Dendritic cell treated with granulocyte-macrophage colony-stimulating factor and Interleukin-4, amounts not matched to agents 40 ng/mL and 50 ng/mL, for 4 days (primary cell): Measurements from ENCODE around the gene RTRAF.

Experiments used
- H3K27ac Mint-ChIP-seq: one replicate; pipeline ENCODE4 v1.8.0; 2022; ENCODE audit warnings: mild to moderate bottlenecking, mixed read lengths
- H3K27me3 Mint-ChIP-seq: one replicate; pipeline ENCODE4 v1.8.0; 2022; ENCODE audit warnings: mild to moderate bottlenecking, mixed read lengths
- H3K36me3 Mint-ChIP-seq: one replicate; pipeline ENCODE4 v1.8.0; 2022; ENCODE audit warnings: low read depth, mixed read lengths
- H3K4me1 Mint-ChIP-seq: one replicate; pipeline ENCODE4 v1.8.0; 2022; ENCODE audit warnings: low read depth, mixed read lengths
- H3K4me3 Mint-ChIP-seq: one replicate; pipeline ENCODE4 v1.8.0; 2022; ENCODE audit warnings: mild to moderate bottlenecking, moderate library complexity, mixed read lengths
- H3K9me3 Mint-ChIP-seq: one replicate; pipeline ENCODE4 v1.8.0; 2022; ENCODE audit warnings: mixed read lengths
- intact Hi-C: fragments of 100-400 bp; cut with micrococcal nuclease; formaldehyde crosslinking; loops from one replicate; pipeline ENCODE4 v1.15.0; 2022

The RTRAF gene

DNA sequence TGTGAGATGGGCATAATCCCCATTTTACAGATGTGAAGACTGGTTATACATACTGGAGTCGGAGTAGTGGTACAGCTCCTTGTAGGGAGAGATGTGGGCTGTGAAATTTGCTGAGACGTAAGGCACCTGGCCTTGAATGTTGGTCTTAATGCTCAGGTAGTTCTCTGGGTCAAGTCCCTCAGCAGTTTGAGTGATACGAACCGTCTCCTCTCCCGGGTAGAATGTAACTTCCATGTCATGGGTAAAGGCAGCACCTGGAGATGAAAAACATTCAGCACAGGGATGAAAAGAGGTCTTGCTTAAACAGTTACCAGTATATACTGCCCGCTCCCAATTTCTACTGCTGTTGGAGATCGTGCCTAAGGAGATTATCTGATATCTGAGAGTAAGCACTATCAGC, 51.3 kb downstream of the RTRAF start:
- Mint-ChIP-seq H3K9me3 (peaks cover 8% of the 10 kb centered on the region), H3K36me3 (no peaks in the 10 kb centered on the region), H3K27me3 (peaks cover 5% of the 10 kb centered on the region), H3K27ac (no peak overlapping the region), H3K4me3 (no peak overlapping the region), H3K4me1 (no peaks in the 10 kb centered on the region)
- intact Hi-C loops: no loop called here

DNA sequence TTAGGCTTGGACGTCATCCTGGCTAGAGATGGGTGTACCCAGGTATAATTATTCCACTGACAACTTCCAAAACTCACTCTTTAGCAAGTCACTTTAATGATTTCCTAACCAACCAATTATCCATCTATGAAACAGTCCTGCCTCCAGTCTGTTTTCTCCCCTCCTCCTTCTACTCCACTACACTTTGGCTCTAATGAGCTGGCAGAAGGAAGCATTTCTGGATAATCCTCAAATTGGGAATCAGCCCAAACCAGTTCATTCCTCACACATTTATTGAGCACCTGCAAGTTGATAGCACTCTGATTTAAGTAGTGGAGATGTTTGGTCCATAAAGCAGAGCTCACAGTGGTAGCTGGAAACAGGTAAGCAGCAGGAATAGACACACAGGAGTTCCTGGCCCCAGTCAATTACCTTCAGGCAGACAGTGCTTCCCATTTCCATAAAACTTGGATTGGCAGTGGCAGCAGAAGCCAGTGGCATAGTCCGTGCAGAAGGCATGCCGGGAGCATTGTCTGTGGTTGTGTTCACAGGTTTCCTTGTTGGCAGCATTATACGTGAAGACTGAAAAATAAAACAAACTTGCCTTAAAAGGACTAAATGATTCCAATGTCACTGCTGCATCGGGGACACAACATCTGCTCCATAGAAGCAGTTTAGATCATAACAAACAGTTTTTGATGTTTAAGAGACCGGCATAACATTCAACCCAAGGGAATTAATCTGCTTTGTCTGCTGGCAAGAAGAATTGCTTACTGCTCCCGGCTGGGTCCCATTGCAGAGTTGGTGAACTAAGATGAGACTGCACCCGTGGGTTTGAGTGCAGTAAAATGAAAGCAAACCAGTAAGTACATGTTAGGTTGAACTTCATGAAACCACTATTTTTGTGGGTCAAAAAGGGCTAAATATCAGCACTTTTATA, 53.3 kb downstream of the RTRAF start:
- Mint-ChIP-seq H3K27ac (no peak overlapping the region), H3K4me1 (no peaks in the 10 kb centered on the region)
- intact Hi-C loops: no loop called here

DNA sequence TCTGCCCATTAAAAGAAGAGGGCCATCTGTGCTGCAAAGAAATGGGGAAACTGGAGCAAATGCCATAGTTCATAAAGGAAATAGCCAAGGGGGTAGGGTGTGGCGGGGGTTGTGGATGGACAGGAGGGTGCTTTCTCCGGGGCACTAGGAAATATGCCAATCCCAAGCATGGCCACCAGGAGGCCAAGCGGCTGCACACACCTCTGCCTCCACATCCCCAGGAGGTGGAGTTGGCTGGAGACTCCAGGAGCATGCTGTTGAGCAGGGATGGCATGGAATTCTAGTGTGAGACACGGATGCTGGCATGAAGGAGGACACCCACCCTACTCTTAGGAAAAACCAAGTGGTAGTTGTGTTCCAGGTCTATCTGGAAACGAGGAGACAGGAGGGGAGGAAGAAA, 54.3 kb downstream of the RTRAF start:
- intact Hi-C loops: no loop called here
- Mint-ChIP-seq H3K36me3 (no peaks in the 10 kb centered on the region), H3K4me3 (no peak overlapping the region), H3K27me3 (peaks cover 2% of the 10 kb centered on the region), H3K27ac (no peak overlapping the region), H3K9me3 (no peaks in the 10 kb centered on the region), H3K4me1 (no peaks in the 10 kb centered on the region)

More for the DNA sequence above, 53.3 kb downstream of the RTRAF start:
- Mint-ChIP-seq H3K27me3 (peaks cover 5% of the 10 kb centered on the region), H3K36me3 (no peaks in the 10 kb centered on the region), H3K4me3 (no peak overlapping the region), H3K9me3 (no peaks in the 10 kb centered on the region)

DNA sequence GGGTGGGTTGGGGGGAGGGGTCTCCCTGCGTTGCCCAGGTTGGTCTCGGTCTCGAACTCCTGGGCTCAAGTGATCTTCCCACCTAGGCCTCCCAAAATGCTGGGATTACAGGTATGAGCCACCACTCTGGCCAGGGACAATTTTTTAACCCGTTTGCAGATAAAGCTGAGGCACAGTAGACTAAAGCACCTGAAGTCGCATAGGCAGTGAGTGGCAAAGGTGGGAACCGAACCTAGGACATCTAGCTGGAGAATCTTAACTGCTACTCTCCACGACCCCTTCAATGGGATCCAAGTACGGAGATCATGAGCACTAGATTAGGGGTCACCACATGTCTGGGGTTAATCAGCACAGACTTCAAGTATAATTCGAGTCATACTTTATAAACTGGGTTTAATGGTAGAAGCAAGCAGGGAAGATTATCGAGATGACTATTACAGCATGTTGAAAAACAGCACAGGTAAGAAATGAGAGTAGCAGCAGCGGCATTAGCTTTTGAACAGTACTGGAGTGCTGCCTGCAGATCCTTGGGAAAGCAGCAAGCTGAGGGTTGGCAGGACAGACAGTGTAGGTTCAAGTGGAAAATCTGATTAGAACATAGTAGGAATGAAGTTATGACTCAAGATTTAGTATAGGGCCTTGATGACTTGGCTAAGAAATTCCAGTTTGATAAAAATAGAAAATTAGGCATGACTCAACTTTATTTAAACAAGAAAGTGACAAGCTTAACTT, 55.6 kb downstream of the RTRAF start:
- no peak overlapping the region for H3K4me3 Mint-ChIP-seq
- intact Hi-C loops: no loop called here
- H3K27me3 Mint-ChIP-seq: peaks cover 2% of the 10 kb centered on the region
- no peaks in the 10 kb centered on the region for H3K9me3 Mint-ChIP-seq
- no peak overlapping the region for H3K27ac Mint-ChIP-seq
- H3K36me3 Mint-ChIP-seq: no peaks in the 10 kb centered on the region
- H3K4me1 Mint-ChIP-seq: no peaks in the 10 kb centered on the region

DNA sequence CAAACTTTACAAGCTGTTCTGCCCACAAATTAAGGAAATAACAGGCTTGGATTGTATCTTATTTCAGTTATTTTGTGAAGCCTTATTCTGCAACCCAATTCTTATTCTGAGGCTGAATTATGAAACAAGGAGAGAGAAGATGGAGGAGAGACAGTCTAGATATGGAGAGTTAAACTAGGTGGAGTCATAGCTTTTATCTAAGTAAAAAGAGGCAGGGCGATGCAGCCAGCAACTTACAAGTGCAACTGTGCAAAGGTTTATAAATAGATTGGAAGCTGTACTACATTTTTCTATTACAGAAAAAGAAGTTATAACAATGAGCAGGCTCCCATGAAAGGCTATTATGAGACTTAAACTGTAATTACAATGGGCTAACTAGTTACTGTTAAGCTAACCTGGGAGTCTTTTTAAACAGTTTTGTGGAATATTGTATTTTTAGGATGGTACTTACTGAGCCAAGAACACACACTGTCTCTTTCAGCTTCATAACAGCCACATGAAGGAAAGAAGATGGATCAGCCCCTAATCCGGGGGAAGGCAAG, 57.1 kb downstream of the RTRAF start:
- Mint-ChIP-seq H3K4me1 (no peaks in the 10 kb centered on the region), H3K27me3 (peaks cover 2% of the 10 kb centered on the region), H3K36me3 (no peaks in the 10 kb centered on the region), H3K4me3 (no peak overlapping the region), H3K9me3 (no peaks in the 10 kb centered on the region), H3K27ac (no peak overlapping the region)
- intact Hi-C loops: no loop called here

DNA sequence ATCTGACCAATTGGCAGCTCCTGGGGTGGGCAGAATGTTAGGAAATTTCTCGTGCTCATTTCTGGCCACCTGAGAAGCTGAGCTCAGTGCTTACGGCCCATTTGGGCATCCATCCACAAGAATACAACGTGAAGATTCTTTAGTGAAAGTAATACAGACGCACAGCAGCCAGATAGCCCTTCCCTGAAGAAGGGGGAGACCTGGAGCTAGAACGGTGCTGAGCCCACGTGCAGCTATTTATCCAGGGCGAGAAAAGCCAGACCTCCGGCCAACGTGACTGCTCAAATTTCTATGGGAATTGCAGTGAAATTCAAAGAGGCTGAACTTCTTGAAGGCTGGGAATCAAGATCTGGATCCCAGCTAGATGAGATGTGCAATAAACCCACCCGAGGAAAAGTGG, 58.8 kb downstream of the RTRAF start:
- Mint-ChIP-seq H3K27me3 (peaks cover 3% of the 10 kb centered on the region), H3K9me3 (no peaks in the 10 kb centered on the region), H3K4me1 (no peaks in the 10 kb centered on the region), H3K36me3 (no peaks in the 10 kb centered on the region), H3K4me3 (no peak overlapping the region), H3K27ac (no peak overlapping the region)
- intact Hi-C loops: no loop called here

DNA sequence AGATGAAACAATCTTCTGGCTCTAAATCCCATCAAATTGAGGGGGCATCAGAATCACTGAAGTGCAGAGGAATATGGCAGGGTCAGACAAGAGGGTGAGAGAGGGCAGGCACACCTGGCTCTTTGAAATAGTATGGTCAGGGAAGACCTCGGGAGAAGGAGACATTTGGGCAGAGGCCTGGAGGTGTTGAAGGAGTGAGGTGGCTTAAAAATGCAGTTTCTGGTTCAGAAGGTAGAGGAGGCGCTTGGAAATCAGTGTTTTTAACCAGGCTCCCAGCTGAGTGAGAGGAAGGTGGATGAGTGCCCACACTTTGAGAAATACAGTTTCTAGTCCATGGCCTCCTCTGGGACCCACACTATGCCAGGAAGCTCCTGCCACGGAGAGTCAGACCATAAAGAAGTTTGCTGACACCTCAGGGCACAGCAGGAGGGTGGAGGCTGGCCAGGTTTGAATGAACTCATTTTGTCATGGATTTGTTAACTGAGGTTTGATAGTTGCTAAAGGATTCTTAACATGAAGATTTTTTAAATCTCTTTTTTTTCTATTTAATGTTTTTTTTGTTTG, 59.4 kb downstream of the RTRAF start:
- Mint-ChIP-seq H3K9me3 (no peaks in the 10 kb centered on the region), H3K27me3 (peaks cover 2% of the 10 kb centered on the region), H3K4me3 (no peak overlapping the region), H3K36me3 (no peaks in the 10 kb centered on the region), H3K4me1 (no peaks in the 10 kb centered on the region), H3K27ac (no peak overlapping the region)
- intact Hi-C loops: no loop called here

DNA sequence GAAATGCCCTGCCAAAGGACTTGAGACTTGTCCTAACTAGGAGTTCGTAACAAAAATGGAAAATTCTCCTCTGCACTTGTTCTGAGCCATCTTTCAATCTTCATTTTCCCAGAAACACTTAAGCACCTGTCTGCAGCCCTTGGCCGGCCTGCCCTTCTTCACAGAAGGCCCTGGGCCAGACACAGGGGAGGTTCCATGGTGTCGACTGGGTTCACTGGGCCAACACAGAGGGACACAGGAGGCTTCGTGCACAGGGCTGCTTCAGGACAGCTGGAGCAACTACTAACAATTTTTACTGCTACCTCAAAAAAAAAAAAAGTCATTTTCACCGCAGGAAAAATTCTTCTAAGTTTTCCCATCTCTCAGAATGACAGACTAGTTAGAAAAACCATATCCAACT, 59.9 kb downstream of the RTRAF start:
- H3K27ac Mint-ChIP-seq: no peak overlapping the region
- H3K27me3 Mint-ChIP-seq: peaks cover 2% of the 10 kb centered on the region
- no peaks in the 10 kb centered on the region for H3K9me3 Mint-ChIP-seq
- H3K4me3 Mint-ChIP-seq: no peak overlapping the region
- no peaks in the 10 kb centered on the region for H3K36me3 Mint-ChIP-seq
- H3K4me1 Mint-ChIP-seq: no peaks in the 10 kb centered on the region
- intact Hi-C loops: no loop called here

DNA sequence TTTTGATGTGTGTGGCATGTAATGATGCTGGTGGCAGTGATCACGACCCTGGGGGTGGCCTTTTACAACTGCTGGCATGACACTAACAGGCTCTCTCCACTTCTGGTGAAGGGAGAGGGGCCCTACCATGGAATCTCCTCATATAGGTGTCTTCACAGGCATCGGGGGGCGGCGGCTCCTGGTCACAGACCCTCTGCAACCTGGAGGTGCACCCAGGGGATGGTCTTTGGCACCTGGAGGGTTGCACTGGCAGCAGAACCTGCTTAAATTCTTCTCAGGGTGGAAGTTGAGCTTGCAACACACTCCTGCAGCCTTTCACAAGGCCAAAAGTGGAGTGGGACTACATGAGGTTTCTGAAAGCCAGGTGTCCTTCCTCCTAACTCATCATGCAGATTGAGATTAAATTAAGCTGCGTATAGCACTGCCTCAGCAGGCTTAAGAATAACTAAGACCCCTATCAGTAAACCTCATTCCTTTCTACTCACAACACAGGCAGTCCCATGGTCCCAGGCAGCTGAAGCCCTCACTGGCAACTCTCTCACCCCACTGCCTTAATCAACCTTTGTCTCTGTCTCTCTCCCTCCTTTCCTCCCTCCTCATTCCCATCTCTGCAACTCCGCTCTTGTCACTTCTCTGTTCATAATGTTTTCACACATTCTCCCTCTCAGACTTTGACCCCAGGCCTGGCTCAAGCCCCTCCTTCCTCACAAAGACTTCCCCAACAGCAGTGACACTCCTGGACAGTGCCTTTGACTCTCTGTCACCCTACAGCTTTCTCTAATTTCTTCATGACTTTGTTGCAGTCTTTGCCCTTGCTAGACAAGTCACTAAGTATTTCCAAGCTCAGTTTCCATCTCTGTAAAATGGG, 60.6 kb downstream of the RTRAF start:
- H3K9me3 Mint-ChIP-seq: no peaks in the 10 kb centered on the region
- H3K36me3 Mint-ChIP-seq: no peaks in the 10 kb centered on the region
- H3K27ac Mint-ChIP-seq: no peak overlapping the region
- peaks cover 2% of the 10 kb centered on the region for H3K27me3 Mint-ChIP-seq
- H3K4me3 Mint-ChIP-seq: no peak overlapping the region
- intact Hi-C loops: no loop called here
- H3K4me1 Mint-ChIP-seq: no peaks in the 10 kb centered on the region

DNA sequence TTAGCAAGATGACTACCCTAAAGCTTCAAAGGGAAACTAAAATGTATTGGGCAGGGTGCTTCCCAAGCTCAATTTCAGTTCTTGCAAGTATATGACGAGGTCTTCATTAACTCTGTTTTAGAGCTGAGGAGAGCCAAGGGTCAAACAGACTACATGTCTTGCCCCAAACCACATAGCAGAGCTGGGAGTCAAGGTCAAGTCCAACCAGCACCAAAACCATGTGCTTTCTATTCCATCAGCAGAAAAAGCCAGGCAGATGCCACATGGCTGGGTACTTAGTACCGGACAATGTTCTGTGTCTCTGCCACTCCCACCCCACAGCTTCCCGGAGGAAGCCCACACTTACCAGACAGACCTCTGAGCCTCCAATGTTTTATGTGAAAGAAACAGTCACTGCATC, 61.9 kb downstream of the RTRAF start:
- no peaks in the 10 kb centered on the region for H3K36me3 Mint-ChIP-seq
- no peaks in the 10 kb centered on the region for H3K9me3 Mint-ChIP-seq
- intact Hi-C loops: no loop called here
- H3K27ac Mint-ChIP-seq: no peak overlapping the region
- no peak overlapping the region for H3K4me3 Mint-ChIP-seq
- peaks cover 2% of the 10 kb centered on the region for H3K27me3 Mint-ChIP-seq
- no peaks in the 10 kb centered on the region for H3K4me1 Mint-ChIP-seq

DNA sequence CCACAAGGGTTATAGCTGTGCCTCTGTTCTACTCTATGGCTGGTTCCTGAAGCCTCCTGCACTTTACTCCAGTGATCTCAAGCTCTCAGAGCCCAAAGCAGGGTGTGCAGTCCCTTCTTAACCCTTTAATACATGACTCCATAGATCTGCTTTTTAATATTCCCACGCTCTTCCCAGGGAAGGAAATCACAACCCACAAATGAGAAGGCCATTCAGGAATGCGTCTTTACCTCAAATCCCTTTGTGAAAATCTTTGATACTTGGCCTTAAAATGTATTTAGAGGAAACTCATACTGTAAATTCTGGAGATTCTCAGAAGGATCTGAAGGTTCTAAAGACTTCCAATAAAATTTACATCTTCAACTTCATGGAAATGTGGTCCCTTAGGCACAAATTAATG, 62.5 kb downstream of the RTRAF start:
- intact Hi-C loops: no loop called here
- no peaks in the 10 kb centered on the region for H3K9me3 Mint-ChIP-seq
- no peaks in the 10 kb centered on the region for H3K36me3 Mint-ChIP-seq
- no peaks in the 10 kb centered on the region for H3K4me1 Mint-ChIP-seq
- no peak overlapping the region for H3K27ac Mint-ChIP-seq
- peaks cover 2% of the 10 kb centered on the region for H3K27me3 Mint-ChIP-seq
- no peak overlapping the region for H3K4me3 Mint-ChIP-seq

DNA sequence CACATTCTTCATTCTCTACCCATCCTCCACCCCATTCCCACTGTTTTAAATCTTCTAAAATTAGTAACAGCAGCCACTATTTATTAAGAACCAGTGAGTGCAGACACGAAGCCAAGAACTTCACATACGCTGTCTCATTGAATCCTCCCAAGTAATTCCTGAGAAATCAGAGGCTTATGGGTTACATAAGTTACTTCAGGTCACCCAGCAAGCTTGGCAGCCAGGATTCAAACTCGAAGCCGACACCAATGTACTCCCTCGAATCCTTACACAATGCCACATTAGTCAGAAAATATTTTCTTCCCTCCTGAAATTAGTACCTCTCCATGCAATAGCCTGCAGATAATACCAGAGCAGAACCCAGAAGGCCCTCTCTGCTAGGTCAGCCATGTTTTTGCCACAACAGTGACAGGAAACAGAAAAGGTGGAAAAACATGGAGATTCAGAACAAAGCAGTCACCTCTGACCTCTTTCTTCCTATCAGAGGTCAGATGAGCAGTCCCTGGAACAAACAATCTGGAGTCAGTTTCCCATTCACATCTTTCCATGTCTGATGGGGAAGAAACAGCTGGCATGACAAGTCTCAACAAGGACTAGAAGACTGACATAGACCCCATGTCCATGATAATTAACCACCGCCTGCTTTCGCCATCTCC, 63.1 kb downstream of the RTRAF start:
- H3K4me3 Mint-ChIP-seq: no peak overlapping the region
- intact Hi-C loops: no loop called here
- H3K9me3 Mint-ChIP-seq: no peaks in the 10 kb centered on the region
- H3K27me3 Mint-ChIP-seq: peaks cover 2% of the 10 kb centered on the region
- H3K27ac Mint-ChIP-seq: no peak overlapping the region
- no peaks in the 10 kb centered on the region for H3K36me3 Mint-ChIP-seq
- H3K4me1 Mint-ChIP-seq: no peaks in the 10 kb centered on the region

DNA sequence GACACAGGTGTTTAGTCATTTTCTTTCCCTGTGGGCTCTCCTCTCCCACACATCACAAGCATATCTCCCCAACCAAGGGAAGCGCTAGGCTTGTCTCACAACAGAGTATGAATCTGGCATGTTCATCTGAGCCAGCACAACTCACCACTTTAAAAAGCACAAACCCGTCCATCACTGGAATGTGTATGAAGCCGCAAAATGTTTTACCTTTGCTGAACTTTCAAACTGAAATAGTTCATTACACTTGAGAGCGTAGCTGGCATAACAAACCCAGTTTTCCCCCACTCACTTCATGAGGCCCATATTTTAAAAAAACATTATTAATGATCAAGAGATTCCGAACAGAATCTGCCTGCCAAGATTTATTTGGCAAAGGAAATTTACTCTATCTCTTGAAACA, 63.7 kb downstream of the RTRAF start:
- intact Hi-C loops: no loop called here
- H3K9me3 Mint-ChIP-seq: no peaks in the 10 kb centered on the region
- no peaks in the 10 kb centered on the region for H3K36me3 Mint-ChIP-seq
- H3K27me3 Mint-ChIP-seq: peaks cover 2% of the 10 kb centered on the region
- H3K4me1 Mint-ChIP-seq: no peaks in the 10 kb centered on the region
- no peak overlapping the region for H3K4me3 Mint-ChIP-seq
- H3K27ac Mint-ChIP-seq: no peak overlapping the region
